ENCODE results near the gene RALGAPA1. TPM values are rescaled to one million over a fixed set of nuclear protein-coding genes. Genes with fewer than 3 reads are reported as not detected.

Gene RALGAPA1
- total and polyA plus RNA-seq, 2 of the 13 experiments (the other 11 are each of a cell fraction or from before 2014, with no cell fraction given), result 65.0 to 89.2 TPM

GRCh38 chr14:35818346-35819115 lies 9.4 kb upstream of the RALGAPA1 start (continued):
- no peak for TF ChIP-seq ZNF569 (CRISPR knock-in tag; IDR thresholded peaks at IDR 0.05; ENCODE audit: borderline replicate concordance)
- TF ChIP-seq PITX1 (CRISPR knock-in tag; IDR thresholded peaks at IDR 0.05), result no peak
- no peak for TF ChIP-seq ZC3H4 (CRISPR knock-in tag; IDR thresholded peaks at IDR 0.05; ENCODE audit: borderline replicate concordance)
- no peak for TF ChIP-seq FOSL2 (CRISPR knock-in tag; IDR thresholded peaks at IDR 0.05)
- TF ChIP-seq ZNF616 (CRISPR knock-in tag; IDR thresholded peaks at IDR 0.05; ENCODE audit: low read depth), result no peak
- no peak for TF ChIP-seq JUND (CRISPR knock-in tag; IDR thresholded peaks at IDR 0.05)
- TF ChIP-seq NFE2L2 (IDR thresholded peaks at IDR 0.05; ENCODE audit: low read length), result 0 out of 2 replicates have a peak, but pooled peaks have one; percentile 10
- no peak for TF ChIP-seq ISL2 (CRISPR knock-in tag; IDR thresholded peaks at IDR 0.05)
- no peak for TF ChIP-seq ZNF530 (CRISPR knock-in tag; IDR thresholded peaks at IDR 0.05; ENCODE audit: low read depth)
- no peak for TF ChIP-seq MAFG (CRISPR knock-in tag; IDR thresholded peaks at IDR 0.05)
- TF ChIP-seq SALL1 (CRISPR knock-in tag; IDR thresholded peaks at IDR 0.05), result no peak
- TF ChIP-seq NR2F2 (IDR thresholded peaks at IDR 0.05; ENCODE audit: borderline replicate concordance, low read depth), result no peak
- no peak for TF ChIP-seq ZNF337 (CRISPR knock-in tag; IDR thresholded peaks at IDR 0.05; ENCODE audit: borderline replicate concordance, low read depth)
- TF ChIP-seq ZFP1 (CRISPR knock-in tag; IDR thresholded peaks at IDR 0.05), result peak; percentile 47; the same call in 1 of the 2 replicates
- 0 out of 2 replicates have a peak, but pooled peaks have one; percentile 52 for TF ChIP-seq AHR (CRISPR knock-in tag; IDR thresholded peaks at IDR 0.05)
- no peak for TF ChIP-seq SNAPC2 (CRISPR knock-in tag; IDR thresholded peaks at IDR 0.05)
- no peak for TF ChIP-seq ZBTB42 (CRISPR knock-in tag; IDR thresholded peaks at IDR 0.05)
- no peak for TF ChIP-seq ZNF788 (CRISPR knock-in tag; IDR thresholded peaks at IDR 0.05; ENCODE audit: borderline replicate concordance)
- TF ChIP-seq, protein P1, sequence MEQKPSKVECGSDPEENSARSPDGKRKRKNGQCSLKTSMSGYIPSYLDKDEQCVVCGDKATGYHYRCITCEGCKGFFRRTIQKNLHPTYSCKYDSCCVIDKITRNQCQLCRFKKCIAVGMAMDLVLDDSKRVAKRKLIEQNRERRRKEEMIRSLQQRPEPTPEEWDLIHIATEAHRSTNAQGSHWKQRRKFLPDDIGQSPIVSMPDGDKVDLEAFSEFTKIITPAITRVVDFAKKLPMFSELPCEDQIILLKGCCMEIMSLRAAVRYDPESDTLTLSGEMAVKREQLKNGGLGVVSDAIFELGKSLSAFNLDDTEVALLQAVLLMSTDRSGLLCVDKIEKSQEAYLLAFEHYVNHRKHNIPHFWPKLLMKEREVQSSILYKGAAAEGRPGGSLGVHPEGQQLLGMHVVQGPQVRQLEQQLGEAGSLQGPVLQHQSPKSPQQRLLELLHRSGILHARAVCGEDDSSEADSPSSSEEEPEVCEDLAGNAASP (CRISPR knock-in tag; IDR thresholded peaks at IDR 0.05; ENCODE audit: borderline replicate concordance), result peak; percentile 76
- no peak for TF ChIP-seq NCOA5 (CRISPR knock-in tag; IDR thresholded peaks at IDR 0.05)
- no peak for TF ChIP-seq ZFP37 (CRISPR knock-in tag; IDR thresholded peaks at IDR 0.05; ENCODE audit: borderline replicate concordance)
- TF ChIP-seq GATAD2A (CRISPR knock-in tag; IDR thresholded peaks at IDR 0.05), result peak; percentile 71
- TF ChIP-seq SIN3B (IDR thresholded peaks at IDR 0.05; ENCODE audit: low read length), result no peak
- TF ChIP-seq KLF9 (CRISPR knock-in tag; IDR thresholded peaks at IDR 0.05; ENCODE audit: low read depth), result 0 out of 2 replicates have a peak, but pooled peaks have one; percentile 14
- peak; percentile 40; the same call in 1 of the 2 replicates for TF ChIP-seq MIER3 (CRISPR knock-in tag; IDR thresholded peaks at IDR 0.05; ENCODE audit: borderline replicate concordance)
- TF ChIP-seq ZNF431 (CRISPR knock-in tag; IDR thresholded peaks at IDR 0.05; ENCODE audit: borderline replicate concordance, low read depth), result no peak
- TF ChIP-seq, protein P2, sequence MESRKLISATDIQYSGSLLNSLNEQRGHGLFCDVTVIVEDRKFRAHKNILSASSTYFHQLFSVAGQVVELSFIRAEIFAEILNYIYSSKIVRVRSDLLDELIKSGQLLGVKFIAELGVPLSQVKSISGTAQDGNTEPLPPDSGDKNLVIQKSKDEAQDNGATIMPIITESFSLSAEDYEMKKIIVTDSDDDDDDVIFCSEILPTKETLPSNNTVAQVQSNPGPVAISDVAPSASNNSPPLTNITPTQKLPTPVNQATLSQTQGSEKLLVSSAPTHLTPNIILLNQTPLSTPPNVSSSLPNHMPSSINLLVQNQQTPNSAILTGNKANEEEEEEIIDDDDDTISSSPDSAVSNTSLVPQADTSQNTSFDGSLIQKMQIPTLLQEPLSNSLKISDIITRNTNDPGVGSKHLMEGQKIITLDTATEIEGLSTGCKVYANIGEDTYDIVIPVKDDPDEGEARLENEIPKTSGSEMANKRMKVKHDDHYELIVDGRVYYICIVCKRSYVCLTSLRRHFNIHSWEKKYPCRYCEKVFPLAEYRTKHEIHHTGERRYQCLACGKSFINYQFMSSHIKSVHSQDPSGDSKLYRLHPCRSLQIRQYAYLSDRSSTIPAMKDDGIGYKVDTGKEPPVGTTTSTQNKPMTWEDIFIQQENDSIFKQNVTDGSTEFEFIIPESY (CRISPR knock-in tag; IDR thresholded peaks at IDR 0.05), result no peak
- no peak for TF ChIP-seq HNRNPH1 (optimal IDR thresholded peaks at IDR 0.05; ENCODE audit: low read depth, low read length)
- no peak for TF ChIP-seq ATRX (CRISPR knock-in tag; IDR thresholded peaks at IDR 0.05; ENCODE audit: borderline replicate concordance)
- peak; percentile 47; the same call in 1 of the 2 replicates for TF ChIP-seq THAP11 (CRISPR knock-in tag; IDR thresholded peaks at IDR 0.05)
- no peak for TF ChIP-seq ARNT2 (CRISPR knock-in tag; IDR thresholded peaks at IDR 0.05; ENCODE audit: low read depth)
- peak; percentile 48; the same call in 1 of the 2 replicates for TF ChIP-seq ZNF652 (CRISPR knock-in tag; IDR thresholded peaks at IDR 0.05; ENCODE audit: borderline replicate concordance, low read depth)
